Measurements from ENCODE around the gene RRP12. TPM values are rescaled to one million over a fixed set of nuclear protein-coding genes. Genes with fewer than 3 reads are reported as not detected.
"Not testable (repeated sequence)": the region's sequence is repeated elsewhere in the genome, so short reads cannot be mapped to it uniquely, and the experiment has no call there.

Gene RRP12
- total RNA-seq, 1 donor from 2014 or later: 10.4 TPM

DNA sequence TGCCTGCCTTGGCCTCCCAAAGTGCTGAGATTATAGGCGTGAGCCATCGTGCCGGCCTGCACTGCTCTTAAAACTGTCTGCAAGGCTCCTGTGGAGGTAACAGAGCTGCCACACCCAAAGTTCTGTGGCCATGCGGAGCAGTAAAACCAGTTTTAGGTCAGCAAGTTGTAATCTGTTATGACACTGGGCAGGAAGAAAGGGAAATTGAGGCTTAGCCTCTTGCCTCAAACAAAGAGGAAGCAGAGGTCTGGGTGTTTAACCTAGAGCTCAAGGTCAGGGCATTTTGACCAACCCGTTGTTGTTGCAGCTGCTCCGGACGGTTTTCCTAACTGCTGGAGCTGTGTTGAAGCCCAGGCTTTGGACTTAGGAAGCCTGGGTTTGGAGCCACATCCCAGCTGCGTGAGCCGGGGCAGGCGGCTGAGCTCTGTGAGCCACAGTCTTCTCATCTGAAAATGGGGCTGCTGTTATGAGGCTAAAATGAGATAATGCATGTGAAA is 7.4 kb upstream of the RRP12 start:
- no peak for DNase-seq (ENCODE audit: low read depth in 2 of 2)

GRCh38 chr10:97407952-97408248 is 6.8 kb upstream of the RRP12 start:
- no peak for DNase-seq (ENCODE audit: low read depth in 2 of 2)

- peak; percentile 65 to 79 for DNase-seq (ENCODE audit: low read depth in 2 of 2)
Observed at GRCh38 chr10:97407211-97407951, 6.2 kb upstream of the RRP12 start.

DNA sequence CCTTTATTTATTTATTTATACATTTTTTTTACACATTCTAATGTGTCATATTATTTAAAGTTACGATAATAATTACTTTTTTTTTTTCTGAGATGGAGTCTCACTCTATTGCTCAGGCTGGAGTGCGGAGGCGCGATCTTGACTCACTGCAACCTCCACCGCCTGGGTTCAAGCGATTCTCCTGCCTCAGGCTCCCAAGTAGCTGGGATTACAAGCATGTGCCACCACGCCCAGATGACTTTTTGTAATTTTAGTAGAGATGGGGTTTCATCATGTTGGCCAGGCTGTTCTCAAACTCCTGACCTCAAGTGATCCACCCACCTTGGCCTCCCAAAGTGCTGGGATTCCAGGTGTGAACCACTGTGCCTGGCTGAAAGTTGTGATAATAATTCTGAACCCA is 5.3 kb upstream of the RRP12 start:
- not testable (repeated sequence) for DNase-seq (ENCODE audit: low read depth in 2 of 2)

DNA sequence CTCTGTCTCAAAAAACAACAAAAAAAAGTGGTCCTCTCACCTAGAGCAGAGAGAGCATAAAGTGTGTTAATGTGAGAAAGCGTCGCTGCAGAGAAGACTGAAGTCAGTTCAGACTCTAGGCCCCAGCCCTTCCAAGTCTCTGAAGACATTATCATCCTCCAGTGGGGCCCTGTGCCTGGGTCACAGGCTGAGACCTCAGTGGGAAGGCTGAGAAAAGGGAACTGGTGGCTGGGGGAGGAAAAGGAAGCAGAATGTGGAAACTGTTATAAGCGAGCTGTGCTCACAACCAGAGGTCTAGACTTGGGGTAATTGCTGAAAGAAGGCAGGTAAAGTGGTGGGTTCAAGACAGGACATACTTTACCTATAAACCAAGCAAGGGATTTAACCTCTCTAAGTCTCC is 4.9 kb upstream of the RRP12 start:
- DNase-seq (ENCODE audit: low read depth in 2 of 2): no peak

DNA sequence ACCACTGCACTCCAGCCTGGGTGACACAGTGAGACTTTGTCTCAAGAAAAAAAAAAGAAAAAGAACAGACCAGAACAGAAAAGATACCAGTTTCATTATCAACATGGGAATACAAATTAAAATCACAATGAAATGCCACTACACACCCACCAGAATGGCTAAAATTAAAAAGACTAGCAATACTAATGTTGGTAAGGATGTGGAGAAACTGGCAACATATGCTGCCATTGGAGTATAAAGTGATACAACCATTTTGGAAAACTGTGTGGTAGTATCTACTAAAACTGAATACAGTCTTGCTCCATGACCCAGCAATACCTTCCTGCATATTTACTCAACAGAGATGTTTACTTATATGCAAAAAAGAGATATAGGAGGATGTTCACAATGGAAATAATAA is 2.9 kb upstream of the RRP12 start:
- no peak for DNase-seq (ENCODE audit: low read depth in 2 of 2)

- no peak for DNase-seq (ENCODE audit: low read depth in 2 of 2)
Observed at GRCh38 chr10:97401455-97401919, 347 bp upstream of the RRP12 start.

DNA sequence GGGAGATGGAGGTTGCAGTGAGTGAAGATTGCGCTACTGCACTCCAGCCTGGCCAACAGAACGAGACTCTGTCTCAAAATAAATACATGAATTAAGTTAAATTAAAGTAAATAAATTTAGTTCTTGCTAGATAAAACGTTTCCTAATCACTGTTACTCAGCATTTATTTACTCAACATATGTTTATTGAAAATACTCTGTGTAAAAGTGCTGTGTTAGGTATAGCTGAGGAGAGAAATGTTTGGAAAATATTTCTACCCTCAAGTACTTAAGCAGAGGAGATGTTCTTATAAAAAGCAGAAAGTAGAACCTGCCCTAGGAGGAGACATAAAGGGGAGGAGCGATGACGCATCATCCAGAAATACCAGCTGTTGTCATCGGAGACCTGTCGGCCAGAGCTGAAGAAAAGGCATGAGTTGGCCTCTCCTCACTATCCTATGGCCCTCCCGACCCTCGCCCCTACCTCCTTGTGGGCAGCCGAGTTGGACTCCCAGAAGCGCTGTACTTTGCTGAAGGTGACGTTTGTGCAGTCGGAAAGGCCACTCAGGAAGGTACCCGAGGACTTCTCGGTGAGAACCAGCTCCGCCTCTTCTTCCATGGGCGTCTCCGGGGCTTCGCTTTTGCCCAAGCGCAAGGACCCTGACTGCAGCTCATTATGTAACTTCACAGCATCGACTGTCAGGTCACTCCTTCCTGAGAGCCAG is 1.1 kb downstream of the RRP12 start:
- peak; percentile 35 to 78 for DNase-seq (ENCODE audit: low read depth in 2 of 2)

DNA sequence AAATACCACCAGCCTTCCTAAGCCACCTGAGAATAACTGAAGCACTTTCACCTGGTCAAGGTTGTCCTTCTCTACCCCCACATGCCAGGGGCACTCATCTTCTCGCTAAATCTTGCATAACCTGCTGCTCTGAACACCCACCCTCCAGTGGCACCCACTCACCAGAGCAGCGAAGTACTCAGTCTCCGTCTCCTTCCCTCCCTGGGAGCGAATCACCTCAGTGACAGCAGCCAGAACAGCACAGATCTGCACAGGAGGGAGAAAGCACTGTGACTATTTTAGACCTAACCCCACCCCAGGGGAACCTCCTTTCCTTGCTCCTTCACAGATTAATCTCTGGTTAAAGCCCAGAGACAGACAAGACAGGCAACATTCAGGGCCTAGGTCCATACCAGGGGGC is 5.1 kb downstream of the RRP12 start:
- DNase-seq (ENCODE audit: low read depth in 2 of 2): no peak

- DNase-seq (ENCODE audit: low read depth in 2 of 2): no peak
Observed at GRCh38 chr10:97393034-97393573, 8.0 kb downstream of the RRP12 start.

DNA sequence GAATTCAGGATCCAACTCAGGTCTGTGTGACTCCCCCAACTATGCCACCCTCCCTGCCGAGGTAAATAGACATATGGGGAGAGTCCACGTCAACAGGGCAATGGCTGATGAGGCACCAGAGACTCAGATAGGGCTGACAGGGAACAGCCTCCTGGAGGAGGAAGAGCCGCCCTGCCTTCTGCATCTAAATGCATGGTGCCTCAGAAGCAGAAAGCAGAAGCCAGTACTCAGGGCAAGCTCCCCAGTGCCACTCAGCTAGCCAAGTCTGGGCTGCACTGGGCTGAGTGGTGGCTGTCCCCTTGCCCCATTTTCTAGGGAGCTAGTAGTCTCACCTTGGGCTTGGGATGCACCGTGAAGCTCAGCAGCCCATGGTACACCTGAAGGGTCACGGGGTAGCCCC is 11.0 kb downstream of the RRP12 start:
- no peak for DNase-seq (ENCODE audit: low read depth in 2 of 2)

DNA sequence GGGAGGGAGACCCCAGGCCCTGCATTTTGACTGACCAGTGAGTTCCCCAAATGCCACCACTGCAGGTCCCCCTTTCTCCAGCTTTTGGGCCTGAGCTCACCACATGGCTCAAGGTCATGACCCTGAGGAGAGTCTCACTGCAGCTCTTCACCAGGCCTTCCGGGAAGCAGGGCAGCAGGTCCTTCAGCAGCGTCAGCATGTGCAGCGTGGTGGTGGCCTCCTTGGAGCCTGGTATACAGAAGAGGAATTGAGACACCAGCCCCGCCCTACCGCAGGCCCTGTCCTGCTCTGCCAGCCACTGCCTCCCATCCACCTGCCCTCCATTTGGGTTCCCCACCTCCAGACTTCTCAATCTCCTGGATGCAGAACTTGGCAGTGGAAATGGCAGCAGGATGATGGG is 13.0 kb downstream of the RRP12 start:
- no peak for DNase-seq (ENCODE audit: low read depth in 2 of 2)

DNA sequence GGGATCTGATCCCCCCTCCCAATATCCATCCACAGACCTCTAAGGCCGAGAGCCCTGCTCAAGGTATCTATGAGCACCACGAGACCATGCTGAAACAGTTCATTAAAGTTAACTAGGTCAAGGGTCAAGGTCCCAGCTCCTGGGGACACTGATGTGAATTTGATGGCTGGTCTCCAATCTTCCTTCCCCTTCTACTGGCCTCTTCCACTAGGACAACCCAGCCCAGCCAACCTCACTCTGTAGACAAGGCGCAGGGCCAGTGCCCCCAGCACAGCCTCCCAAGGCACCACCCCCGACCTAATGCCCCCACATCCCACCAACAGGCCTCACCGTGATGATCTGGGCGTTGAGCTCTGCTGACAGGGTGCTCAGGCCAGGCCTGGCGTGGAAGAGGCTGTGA is 15.6 kb downstream of the RRP12 start:
- DNase-seq (ENCODE audit: low read depth in 2 of 2): no peak

DNA sequence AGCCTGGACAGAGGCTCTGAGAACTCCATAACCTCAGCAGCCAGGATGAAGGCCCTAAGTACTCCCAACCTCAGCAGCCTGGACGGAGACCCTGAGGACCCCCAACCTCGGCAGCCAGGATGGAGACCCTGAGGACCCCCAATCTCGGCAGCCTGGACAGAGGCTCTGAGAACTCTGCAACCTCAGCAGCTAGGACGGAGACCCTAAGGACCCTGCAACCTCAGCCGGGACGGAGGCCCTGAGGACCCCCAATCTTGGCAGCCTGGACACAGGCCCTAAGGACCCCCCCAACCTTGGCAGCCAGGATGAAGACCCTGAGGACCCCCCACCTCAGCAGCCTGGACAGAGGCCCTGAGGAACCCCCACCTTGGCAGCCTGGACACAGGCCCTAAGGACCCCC is 16.5 kb downstream of the RRP12 start:
- no peak for DNase-seq (ENCODE audit: low read depth in 2 of 2)

DNA sequence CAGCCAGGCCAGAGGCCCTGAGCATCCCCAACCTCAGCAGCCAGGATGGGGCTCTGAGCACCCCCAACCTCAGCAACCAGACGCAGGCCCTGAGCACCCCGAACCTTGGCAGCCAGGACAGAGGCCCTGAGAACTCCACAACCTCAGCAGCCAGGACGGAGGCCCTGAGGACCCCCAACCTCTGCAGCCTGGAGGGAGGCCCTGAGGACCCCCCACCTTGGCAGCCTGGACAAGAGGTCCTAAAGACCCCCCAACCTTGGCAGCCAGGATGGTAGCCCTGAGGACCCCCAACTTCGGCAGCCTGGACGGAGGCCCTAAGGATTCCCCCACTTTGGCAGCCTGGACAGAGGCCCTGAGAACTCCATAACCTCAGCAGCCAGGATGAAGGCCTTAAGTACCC is 17.0 kb downstream of the RRP12 start:
- no peak for DNase-seq (ENCODE audit: low read depth in 2 of 2)

GRCh38 chr10:97383159-97383558 is 18.0 kb downstream of the RRP12 start:
- no peak for DNase-seq (ENCODE audit: low read depth in 2 of 2)

DNA sequence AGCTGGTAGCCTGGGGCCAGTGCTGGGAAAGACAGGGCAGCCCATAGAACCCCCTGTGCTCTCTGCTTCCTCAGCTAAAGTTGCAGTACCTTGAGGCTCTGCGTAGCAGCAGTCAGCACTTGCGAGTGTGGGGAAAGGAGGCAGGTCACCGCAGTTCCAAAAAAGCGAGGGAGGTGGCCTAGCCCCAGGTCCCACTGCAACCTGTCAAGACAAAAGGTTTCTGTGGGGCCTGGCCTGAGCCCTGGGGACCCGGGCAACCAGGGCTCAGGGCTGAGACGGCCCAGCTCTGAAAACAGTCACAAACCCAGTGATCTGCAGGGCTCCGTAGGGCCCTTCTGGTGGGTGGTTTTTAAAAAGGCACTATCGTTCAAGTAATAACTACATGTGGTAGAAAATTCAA is 19.5 kb downstream of the RRP12 start:
- no peak for DNase-seq (ENCODE audit: low read depth in 2 of 2)

GRCh38 chr10:97380516-97380915 is 20.6 kb downstream of the RRP12 start:
- no peak for DNase-seq (ENCODE audit: low read depth in 2 of 2)

DNA sequence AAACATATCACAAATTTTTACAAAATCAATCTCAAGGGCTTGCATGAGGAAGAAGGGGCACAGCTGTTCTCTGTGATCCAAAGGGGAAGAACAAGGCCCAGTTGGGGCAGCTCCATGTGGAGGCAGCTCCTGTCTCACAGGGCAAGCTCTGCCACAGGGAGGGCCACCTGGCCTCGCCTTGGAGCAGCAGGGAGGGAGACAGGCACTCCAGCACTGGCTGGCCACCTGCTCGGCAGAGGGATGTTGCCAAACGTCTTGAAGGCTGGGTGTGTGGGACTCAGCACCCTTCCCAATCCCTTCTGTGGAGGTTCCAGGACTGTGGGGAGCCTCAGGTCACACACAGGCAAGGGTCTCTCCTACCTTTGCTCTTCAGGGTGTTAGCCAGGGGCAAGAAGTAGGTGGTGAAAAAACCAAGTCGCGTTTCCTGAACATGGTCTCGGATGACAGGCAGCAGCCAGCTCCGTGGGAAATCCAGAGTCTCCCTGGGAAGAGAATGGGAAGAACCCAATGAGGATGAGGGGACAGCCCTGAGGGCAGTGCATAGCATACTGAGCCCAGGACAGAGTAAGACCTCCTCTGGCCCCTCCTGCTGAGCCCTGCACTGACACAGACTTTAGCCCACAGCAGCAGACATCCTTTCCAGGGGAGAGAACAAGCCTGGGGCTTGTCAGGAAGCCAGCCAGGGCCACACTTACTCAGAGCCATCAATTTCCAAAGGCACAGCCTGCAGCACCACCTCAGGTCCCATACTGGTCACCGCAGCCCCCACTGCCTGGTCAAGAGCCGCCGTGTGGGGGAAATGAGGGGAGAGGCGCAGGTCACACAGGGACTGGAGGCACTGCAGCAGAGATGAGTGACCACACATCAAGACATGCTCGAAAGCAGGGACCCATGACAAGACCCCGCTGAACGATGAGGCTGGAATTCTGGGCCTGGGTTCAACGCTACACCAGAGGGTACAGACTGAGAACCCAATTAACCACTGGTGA is 21.9 kb downstream of the RRP12 start:
- no peak for DNase-seq (ENCODE audit: low read depth in 2 of 2)

DNA sequence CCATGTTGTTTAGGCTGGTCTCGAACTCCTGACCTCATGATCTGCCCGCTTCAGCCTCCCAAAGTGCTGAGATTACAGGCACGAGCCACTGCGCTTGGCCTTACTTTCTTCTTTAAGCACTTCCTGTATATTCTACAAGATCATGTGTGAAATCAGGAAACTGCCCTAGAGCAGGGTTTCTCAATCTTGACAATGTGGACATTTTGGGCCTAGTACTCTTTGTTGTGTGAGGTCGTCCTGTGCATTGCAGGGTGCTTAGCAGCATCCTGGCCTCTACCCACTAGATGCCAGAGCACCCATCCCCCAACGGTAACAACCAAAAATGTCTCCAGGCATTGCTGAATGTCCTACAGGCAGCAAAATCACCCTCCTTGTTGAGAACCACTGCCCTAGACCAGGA is 24.7 kb downstream of the RRP12 start:
- no peak for DNase-seq (ENCODE audit: low read depth in 2 of 2)

DNA sequence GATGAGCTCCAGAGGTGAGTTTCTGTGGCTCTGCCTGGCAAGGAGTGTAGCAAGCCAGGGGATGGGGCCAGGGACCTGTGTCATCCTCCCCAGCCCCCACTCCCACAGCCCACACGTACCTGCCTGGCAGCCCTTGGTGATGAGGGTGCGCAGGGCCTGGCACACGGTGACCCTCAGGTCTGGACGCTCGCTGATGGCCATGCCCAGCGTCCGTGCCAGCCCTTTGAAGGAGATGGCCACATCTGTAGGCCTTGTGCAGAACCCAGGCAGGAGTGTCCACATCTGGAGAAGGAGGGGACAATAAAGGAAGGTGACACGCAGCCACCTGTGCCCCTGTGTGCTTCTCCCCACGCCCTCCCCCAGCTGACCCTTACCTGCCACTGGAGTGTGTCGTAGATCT is 27.7 kb downstream of the RRP12 start:
- no peak for DNase-seq (ENCODE audit: low read depth in 2 of 2)
